HG03378 (cell line): Measurements from ENCODE around the gene YAE1.

Experiments
- ATAC-seq: cut with Tn5 transposase; IDR thresholded peaks from one replicate; pipeline ENCODE4 v1.9.1; 2021; ENCODE audit warnings: mild to moderate bottlenecking, moderate library complexity; ENCODE audit not compliant: unreplicated experiment

The YAE1 gene

DNA sequence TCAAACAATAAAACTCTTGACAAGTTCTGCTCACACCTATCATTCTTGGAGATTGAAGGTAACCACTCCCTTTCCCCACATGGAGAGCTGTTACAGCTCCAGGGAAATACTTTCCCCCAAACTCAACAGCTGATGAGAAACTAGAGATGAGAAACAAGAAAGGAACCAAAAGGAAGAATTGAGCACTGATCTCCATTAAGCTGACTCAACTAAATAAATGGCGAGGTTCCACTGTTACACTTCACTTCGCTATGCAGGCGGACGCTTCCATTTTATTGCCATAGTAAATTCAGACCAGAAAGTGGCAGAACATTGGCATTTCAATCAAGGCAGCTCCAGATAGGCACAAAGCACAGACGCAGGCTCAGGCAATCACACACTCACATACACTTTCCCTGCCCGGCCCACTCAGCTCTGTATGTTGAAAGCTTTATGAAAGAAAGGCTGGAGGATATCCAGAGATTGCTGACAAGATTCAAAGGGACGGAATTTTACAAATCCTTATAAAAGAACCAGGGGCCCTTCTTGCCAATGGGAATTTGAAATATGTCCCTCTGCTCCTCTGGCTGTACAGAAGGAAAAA lies 11.5 kb upstream of the YAE1 start:
- ATAC-seq, result no peak

DNA sequence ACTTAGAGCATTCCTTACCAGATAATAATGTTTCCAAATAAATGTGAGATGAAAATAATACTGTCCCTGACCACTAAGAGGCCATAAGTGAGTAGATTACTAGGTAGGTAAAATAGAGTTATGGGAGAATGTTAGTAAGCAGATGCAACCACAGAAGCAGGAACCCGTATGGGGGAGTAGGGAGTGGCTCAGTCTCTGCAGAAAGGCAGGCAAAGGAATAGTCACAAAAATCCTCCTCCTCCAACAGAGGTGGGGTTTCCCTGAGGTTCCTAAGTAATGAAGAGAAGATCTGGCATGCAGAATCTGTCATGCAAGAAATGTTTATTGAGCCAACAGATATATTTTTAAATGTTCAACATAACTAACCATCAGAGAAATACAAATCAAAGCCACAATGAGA lies 9.0 kb upstream of the YAE1 start:
- ATAC-seq, result no peak

DNA sequence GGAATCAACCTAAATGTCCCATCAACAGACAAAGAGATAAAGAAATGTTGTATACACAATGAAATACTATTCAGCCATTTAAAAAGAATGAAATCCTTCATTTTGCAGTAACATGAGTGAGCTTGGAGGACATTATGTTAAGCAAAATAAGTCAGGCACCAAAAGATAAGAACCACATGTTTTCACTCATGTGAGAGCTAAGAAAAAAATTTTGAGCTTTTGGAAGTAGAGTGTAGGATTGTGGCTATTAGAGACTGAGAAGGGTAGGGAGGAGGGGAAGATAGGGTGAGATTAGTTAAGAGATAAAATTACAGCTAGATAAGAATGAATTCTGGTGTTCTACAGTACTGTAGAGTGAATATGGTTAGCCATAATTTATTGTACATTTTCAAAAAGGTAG lies 8.3 kb upstream of the YAE1 start:
- ATAC-seq, result no peak

DNA sequence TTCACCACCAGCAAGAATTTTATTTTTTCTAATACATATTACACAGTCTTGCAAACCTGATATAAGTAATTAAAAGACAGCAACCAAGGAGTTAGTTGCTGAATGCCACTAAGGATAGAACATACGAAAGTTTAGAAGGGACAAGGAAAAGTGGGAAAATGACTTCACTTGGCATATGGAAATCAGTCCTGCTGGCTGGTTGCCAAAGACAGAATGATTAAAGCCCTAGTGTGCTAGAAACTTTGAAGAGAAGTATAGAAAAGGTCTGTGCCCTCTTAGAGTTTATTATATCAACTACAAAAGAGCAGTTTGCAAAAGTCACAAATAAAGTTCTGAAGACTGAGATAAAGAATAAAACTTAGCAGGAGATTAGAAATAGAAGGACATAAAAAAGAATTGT lies 5.8 kb upstream of the YAE1 start:
- no peak for ATAC-seq

DNA sequence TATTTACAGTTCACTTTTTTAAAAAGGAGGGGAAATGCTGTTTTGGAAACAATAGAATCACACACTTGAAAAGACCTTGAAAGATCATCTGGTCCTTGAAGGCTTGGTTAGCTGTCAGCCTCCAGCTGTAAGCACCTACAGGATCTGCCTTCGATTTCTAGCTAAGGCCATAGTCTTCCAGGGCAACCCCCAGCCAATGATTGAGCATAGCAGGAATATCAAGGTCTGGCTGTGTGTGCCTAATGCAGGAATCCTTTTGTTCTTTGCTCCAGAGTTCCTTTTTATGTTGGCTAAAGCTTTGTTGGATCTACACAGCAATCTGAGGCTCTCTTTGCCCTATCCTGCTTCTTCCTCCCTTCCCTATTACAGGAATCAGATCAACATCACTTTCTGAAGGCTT lies 5.2 kb upstream of the YAE1 start:
- ATAC-seq, result no peak

DNA sequence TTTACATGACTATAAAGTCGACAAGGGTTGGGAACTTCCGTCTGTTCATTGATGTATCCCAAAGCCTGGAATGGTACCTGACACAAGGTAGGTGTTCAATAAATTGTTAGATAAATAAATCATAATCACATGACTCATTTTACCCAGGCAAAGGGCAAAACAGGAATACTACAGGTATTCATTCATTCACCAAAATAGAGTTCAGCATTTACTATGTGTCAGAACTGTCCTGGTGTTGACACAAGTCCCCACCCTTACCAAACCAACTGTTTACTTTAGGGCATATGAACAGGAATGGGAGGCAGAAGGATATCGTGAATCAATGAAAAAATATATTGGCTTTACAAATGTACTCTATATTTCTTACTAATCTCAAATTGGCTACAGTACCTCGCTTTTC lies 666 bp upstream of the YAE1 start:
- no peak for ATAC-seq

DNA sequence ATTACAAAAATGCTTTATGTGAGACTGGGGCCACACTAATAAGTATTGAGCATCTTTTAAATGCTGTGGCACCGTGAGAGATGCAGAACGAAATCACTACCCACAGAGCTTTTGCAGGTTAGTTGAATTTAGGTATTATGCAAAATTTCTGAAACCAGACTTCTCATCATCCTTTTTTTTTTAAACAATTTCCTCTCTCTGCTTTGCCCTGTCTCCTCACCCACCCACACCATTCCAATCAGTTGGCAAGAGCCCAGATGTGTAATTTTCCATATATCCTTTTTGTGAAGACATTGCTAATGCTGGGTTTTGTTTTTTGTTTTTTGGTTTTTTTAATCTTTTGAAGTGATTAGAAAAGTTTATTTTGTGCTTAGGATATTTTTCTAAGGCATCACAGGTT lies 1.1 kb downstream of the YAE1 start:
- ATAC-seq, result no peak

DNA sequence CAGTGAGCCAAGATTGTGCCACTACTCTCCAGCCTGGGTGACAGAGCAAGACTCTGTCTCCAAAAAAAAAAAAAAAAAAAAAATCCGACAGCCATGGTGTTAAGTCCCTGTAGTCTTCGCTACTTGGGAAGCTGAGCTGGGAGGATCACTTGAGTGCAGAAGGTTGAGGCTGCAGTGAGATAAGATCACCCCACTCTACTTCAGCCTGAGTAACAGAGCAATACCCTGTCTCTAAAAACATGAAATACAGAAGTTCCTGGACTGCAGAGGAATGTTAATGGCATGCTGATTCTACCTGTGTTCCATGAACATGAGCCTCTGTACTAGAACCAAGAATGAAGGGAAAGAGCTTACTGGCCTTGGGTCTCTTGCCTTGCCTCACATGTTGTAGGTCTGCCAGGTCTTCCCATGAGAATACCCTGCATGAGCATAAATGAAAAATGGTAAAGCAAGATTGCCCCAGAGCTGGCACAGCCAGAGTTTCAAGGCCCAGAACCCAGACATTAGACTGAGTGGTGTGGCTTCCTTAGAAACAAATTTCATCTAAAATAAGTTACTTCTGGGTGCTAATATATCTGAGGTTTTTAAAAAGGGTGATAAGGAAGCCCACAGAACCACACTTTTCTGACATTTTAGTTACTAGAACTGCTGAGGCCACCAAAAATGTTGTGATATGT lies 8.6 kb downstream of the YAE1 start:
- ATAC-seq, result no peak

DNA sequence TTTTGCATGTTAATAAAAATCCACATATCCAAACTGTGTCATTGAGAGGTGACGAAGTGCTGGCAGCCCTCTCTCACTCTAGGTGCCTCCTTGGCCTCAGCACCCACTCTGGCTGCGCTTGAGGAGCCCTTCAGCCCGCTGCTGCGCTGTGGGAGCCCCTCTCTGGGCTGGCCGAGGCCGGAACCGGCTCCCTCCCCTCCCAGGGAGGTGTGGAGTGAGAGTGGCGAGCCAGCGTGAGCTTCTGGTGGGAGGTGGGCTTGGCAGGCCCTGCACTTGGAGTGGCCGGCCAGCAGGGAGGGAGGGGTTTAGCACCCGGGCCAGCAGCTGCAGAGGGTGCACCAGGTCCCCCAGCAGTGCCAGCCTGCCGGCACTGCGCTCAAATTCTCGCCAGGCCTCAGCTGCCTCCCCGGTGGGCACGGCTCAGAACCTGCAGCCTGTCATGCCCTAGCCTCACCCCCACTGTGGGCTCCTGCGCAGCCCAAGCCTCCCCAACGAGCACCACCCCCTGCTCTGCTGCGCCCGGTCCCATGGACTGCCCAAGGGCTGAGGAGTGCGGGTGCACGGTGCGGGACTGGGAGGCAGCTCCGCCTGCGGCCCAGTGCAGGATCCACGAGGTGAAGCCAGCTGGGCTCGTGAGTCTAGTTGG lies 11.1 kb downstream of the YAE1 start:
- ATAC-seq, result no peak

DNA sequence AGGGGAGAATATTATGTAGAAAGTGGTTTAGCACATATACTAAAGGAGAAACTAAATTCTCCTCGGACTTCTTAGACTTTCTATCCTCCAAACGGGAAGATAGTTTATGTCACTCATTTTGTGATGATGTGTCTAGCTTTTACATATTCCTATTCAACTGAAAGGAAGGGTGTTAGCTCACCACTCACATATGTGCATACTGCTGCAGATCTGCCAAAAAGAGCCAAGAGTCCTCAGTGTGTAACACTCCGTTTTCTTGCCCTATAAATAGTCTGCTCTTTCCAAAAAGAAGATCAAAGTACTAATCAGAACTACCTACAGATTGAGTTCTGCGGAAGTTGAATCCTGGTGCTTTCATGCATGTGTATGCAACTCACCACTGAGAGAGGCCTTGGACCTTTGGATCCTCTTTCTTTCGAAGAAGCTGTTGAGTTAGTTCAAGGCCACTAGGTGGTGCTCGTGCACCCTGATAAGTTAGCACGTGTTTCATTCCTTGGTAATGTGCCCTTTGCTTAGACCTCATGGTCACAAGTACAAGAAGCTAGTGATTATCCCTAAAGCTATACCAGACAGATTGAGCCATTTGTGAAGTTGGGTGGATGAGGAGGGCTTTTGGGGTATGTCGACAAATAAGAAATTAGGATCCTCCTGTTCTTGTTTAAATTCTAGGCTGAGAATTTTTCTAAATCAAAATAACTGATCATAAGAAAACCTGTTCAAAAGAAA lies 14.1 kb downstream of the YAE1 start:
- ATAC-seq, result peak; percentile 97

DNA sequence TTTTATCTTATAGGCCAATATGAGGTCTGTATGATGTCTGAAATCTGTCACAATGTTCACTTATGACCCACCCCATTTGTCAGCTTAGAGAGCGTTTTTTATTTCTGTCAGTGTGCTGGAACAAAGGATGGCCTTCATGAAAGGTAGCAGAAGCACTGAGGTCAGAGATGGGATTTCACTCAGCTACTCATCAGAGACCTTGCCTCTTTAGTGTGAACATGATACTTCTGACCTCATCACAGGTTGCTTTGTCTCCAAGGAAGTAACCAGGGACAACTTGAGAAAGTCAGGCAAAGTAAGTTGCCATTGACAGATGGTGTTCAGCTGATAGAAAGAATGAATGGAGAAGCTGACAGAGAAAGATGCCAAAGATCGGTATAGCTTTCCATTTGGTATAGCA lies 16.3 kb downstream of the YAE1 start:
- no peak for ATAC-seq

DNA sequence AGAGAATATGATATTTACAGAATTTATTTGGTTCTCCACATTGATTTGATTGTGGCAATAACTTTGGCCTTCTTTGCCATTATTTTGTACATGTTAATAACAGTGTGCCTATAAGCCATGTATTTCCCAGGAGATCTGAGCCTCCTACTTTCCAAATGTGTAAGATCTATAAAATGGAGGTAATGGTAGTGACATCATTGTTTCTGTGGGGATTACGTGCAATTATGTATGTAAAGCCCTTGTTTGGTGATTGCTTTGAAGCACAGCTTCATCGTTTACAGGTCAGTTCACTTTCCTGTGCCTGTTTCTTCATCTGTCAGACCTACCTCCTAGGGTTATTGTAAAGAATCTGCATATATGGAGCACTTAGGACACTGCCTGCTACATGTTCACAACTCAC lies 17.3 kb downstream of the YAE1 start:
- no peak for ATAC-seq

DNA sequence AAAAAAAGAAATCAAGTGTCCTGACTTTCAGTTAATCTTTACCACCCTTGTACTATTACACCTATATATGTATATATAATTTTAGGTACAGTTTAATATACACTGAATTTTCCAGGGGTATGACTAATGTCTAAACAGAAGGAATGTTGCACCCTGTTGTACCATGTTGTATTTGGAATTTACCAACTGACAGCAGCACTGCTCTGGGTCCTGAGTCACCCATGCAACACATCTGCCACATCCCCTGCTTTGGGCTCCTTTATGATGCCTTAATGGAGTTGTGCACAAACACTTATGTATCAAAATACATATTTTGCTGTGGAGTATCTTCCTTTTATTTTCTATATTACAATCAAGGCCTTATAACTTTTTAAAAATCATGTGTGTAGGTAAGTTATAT lies 21.2 kb downstream of the YAE1 start:
- ATAC-seq, result no peak

DNA sequence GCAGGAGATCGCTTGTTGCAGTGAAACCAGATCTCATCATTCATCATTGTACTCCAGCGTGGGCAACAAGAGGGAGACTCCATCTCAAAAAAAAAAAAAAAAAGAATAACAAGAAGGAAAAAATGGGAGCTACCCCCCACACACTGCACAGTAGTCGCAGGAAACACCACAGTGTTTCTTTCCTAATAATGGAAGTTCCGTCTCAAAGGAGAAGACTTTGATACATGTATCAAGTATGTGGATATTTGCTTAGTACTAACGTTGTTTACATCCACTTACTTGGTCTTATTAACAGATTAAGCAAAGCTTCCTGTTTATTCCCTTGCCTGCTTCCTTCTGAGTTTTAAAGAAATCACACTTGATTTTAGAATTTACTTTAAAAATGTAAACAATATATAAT lies 22.2 kb downstream of the YAE1 start:
- no peak for ATAC-seq

DNA sequence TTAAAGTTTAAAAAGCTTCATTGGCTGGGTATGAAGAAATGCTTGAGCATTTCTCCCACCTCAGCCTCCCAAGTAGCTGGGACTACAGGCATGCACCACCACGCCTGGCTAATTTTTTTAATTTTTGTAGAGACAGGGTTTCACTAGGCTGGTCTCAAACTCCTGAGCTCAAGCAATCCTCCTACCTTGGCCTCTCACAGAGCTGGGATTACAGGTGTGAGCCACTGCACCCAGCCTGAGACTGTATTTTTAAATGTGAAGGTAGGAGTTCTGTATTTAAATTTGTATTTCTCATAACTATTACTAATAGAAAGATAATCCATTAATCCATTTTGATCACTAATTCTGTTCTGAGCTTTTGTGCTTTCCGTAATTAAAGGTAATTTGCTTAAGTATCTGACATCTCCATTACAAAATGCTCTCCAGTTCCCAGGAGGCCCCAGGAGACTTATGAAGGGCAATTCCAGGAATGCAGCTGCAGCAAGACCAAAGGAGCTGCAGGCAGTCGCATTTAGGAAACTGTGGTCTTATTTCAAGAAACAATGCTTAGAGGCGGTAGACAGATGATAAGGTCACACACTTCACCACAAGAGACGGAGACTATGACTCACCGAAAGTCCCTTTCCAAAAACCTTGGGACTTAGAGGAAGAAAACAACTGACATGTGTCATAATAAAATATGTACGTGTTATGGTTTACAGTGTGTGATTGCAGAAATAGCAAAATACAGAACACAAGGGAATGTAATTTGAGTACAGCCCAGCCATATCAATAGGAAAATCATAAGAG lies 23.3 kb downstream of the YAE1 start:
- peak; percentile 96 for ATAC-seq

DNA sequence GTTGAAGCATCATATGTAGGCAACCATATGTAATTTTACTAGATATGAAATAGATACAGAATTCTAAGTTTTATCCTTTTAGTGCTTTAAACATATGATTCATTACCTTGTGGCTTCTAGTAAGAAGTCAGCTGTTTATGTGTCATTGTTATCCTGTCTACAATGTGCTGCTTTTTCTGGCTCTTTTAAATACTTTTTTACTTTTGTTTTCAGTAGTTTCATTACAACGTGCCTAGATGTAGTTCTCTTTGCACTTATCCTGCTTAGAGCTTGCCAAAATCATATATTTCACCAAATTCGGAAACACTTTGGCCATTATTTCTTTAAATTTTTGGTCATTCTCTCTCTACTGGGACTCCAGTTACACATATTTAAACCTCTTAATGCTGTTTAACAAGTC lies 26.4 kb downstream of the YAE1 start:
- ATAC-seq, result no peak

DNA sequence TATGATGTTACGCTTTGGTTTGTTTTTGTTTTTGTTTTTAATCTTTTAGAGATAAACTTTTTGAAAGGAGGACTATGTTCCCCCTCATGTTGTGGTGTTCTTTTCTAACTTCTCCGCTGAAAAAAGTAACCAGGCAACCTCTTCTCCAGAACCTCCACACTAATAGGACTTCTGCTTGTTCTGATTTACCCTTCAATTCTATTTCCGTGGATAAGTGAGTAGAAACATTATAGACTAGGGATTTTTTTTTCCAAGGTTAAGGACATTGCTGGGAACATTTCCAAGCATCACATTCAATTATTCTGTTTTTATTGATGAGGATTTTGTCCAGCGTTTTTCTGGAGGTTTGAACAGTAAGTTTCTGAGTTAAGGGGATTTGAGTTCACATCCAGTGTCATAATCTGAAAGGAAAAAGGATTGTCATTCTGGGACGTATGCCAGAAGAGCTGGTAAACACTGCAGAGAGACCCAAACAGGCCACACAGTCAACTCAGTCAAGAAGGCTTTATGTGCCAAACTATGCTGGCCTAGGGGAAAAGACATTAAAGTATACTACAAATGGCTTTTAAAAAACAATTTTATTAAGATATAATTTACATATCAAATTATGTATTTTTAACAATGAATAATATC lies 28.9 kb downstream of the YAE1 start:
- no peak for ATAC-seq

DNA sequence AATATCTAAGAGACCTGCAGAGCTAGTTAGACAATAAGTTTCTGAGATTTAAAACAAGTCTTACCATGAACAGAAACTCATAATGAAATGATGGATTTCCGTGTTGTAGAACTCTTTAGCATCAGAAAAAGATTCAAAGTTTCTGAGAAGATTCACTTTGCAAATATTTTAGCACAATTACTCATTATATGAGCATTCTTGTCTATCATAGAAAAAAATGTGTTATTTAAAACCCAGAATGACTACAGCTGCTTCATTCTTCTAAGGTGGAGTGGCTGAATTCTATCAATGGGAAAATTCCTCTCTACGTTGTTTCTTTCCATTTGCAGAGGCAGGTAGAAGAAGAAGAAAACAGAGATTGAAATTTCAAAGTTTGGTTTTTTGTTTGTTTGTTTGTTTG lies 36.1 kb downstream of the YAE1 start:
- ATAC-seq, result no peak

DNA sequence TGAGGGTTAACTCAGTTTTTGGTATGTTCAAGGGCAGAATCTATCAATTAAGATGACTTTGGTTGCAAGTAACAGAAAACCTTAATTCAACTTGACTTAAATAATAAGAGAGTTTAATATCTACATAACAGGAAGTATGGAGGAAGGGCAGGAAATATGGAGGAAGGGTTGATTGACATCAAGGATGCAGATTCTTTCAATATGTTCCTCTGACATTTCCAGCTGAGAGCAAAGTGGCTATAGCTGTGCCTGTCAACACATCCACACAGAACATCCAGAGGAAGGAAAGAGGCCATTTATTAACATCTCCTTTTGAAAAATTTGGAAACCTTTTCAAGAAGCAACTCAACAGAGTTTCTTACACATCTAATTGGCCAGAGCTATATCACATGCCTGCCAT lies 37.7 kb downstream of the YAE1 start:
- no peak for ATAC-seq

DNA sequence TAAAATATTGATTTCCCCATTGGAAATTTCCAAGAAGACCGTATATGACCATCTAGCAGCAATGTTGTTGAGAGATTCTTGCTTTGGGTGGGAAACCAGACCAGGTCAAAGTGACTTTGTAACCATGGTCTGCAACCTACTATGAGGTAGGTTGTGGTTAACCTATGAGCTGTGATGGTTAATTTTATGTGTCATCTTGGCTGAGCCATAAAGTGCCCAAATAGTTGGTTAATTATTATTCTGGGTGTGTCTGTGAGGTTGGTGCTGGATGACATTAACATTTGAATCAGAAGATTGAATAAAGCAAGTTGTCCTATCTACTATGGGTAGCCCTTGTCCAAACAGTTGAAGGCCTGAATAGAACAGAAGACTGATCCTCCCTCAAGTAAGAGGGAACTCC lies 38.9 kb downstream of the YAE1 start:
- peak; percentile 81 for ATAC-seq

DNA sequence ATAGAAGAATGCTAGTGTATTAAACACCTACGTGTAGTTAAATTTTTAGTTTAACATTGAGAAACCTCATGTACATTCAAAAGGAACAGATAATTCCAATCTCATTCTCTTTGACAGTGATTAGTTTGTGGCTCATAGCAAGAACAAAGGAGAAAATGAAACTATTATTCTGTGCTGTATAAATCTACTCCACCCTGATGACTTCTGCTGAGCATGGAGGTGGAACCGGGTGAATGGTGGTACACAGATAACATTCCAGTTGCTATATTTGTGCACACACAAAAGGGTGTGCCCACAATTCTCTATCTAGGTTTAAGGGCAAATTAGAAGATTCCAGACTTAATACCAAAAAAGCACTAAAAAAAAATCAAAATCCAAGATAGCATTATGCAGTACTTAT lies 40.1 kb downstream of the YAE1 start:
- ATAC-seq, result no peak
